ENCODE results near the gene CAPZA2. TPM values are rescaled to one million over a fixed set of nuclear protein-coding genes. Genes with fewer than 3 reads are reported as not detected.

The CAPZA2 gene
- total and polyA plus RNA-seq, 9 of the 15 experiments (the other 6 are each of a cell fraction or from before 2014, with no cell fraction given), result 67.0 to 524 (median 176) TPM

DNA sequence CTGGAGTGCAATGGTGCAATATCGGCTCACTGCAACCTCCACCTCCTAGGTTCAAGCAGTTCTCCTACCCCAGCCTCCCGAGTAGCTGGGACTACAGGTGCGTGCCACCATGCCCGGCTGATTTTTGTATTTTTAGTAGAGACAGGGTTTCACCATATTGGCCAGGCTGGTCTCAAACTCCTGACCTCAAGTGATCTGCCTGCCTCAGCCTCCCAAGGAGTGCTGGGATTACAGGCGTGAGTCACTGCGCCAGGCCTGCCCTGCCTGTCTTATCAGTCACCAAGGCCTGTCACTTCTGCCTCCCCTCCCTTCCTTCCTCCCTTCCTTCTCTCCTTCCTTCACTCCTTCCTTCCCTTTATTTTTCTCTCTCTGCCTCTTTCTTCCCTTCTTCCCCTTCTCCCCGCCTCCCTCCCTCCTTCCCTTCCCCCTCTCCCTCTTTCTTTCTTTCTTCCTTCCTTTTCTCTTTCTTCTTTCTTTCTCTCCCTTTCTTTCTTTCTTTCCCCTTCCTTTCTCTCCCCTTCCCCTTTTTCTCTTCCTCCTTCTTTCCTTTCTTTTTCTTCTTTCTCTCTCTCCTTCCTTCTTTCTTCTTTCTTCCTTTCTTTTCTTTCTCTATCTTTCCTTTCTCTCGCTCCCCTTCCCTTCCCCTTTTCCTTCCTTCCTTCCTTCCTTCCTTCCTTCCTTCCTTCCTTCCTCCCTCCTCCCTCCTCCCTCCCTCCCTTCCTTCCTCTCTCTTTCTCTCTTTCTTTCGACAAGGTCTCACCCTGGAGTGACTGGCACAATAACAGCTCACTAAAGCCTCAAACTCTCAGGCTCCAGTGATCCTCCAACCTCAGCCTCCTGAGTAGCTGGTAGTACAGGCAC is 87.8 kb downstream of the CAPZA2 start (continued):
- TF ChIP-seq SMAD4 (CRISPR knock-in tag; conservative IDR thresholded peaks at IDR 0.05) (peak; percentile 77), BRD4 (IDR thresholded peaks at IDR 0.05) (no peak), FOSL1 (tag; conservative IDR thresholded peaks at IDR 0.05) (peak; percentile 92), RFX5 (IDR thresholded peaks at IDR 0.05; ENCODE audit: low read depth, low read length) (no peak), SP2 (IDR thresholded peaks at IDR 0.05; ENCODE audit: extremely low read depth, low read depth, low read length, poor library complexity, severe bottlenecking) (no peak), ZNF778 (CRISPR knock-in tag; IDR thresholded peaks at IDR 0.05) (no peak), POLR3A (IDR thresholded peaks at IDR 0.05; ENCODE audit: borderline replicate concordance, extremely low read depth, insufficient read depth, insufficient read length) (no peak), NCOA6 (IDR thresholded peaks at IDR 0.05) (peak; percentile 73), ZNF408 (CRISPR knock-in tag; IDR thresholded peaks at IDR 0.05; ENCODE audit: low read depth) (no peak), ZNF3 (CRISPR knock-in tag; IDR thresholded peaks at IDR 0.05) (no peak), ZBTB7A (IDR thresholded peaks at IDR 0.05; ENCODE audit: borderline replicate concordance, control insufficient read depth, low read depth, low read length) (no peak), XRCC4 (IDR thresholded peaks at IDR 0.05; ENCODE audit: extremely low read depth, insufficient read depth, insufficient read length) (no peak), PRMT5 (CRISPR knock-in tag; IDR thresholded peaks at IDR 0.05) (no peak), TCF7L2 (IDR thresholded peaks at IDR 0.05; ENCODE audit: low read depth, low read length) (no peak), RFX1 (IDR thresholded peaks at IDR 0.05) (no peak), RHOXF2B (CRISPR knock-in tag; conservative IDR thresholded peaks at IDR 0.05) (no peak), STAT5B (CRISPR knock-in tag; IDR thresholded peaks at IDR 0.05) (no peak), RNF2 (IDR thresholded peaks at IDR 0.05) (peak; percentile 54; the same call in 1 of the 2 replicates), TAL1 (IDR thresholded peaks at IDR 0.05) (peak; percentile 94)
- TF ChIP-seq, protein P1, sequence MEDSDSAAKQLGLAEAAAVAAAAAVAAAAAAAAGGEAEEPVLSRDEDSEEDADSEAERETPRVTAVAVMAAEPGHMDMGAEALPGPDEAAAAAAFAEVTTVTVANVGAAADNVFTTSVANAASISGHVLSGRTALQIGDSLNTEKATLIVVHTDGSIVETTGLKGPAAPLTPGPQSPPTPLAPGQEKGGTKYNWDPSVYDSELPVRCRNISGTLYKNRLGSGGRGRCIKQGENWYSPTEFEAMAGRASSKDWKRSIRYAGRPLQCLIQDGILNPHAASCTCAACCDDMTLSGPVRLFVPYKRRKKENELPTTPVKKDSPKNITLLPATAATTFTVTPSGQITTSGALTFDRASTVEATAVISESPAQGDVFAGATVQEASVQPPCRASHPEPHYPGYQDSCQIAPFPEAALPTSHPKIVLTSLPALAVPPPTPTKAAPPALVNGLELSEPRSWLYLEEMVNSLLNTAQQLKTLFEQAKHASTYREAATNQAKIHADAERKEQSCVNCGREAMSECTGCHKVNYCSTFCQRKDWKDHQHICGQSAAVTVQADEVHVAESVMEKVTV (CRISPR knock-in tag; IDR thresholded peaks at IDR 0.05), result no peak
- TF ChIP-seq, protein P2, sequence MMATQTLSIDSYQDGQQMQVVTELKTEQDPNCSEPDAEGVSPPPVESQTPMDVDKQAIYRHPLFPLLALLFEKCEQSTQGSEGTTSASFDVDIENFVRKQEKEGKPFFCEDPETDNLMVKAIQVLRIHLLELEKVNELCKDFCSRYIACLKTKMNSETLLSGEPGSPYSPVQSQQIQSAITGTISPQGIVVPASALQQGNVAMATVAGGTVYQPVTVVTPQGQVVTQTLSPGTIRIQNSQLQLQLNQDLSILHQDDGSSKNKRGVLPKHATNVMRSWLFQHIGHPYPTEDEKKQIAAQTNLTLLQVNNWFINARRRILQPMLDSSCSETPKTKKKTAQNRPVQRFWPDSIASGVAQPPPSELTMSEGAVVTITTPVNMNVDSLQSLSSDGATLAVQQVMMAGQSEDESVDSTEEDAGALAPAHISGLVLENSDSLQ (IDR thresholded peaks at IDR 0.05), result peak; percentile 97
- TF ChIP-seq, protein P3, sequence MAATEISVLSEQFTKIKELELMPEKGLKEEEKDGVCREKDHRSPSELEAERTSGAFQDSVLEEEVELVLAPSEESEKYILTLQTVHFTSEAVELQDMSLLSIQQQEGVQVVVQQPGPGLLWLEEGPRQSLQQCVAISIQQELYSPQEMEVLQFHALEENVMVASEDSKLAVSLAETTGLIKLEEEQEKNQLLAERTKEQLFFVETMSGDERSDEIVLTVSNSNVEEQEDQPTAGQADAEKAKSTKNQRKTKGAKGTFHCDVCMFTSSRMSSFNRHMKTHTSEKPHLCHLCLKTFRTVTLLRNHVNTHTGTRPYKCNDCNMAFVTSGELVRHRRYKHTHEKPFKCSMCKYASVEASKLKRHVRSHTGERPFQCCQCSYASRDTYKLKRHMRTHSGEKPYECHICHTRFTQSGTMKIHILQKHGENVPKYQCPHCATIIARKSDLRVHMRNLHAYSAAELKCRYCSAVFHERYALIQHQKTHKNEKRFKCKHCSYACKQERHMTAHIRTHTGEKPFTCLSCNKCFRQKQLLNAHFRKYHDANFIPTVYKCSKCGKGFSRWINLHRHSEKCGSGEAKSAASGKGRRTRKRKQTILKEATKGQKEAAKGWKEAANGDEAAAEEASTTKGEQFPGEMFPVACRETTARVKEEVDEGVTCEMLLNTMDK (IDR thresholded peaks at IDR 0.05; ENCODE audit: borderline replicate concordance, insufficient read depth, low read depth, low read length, poor library complexity, severe bottlenecking), result no peak
- TF ChIP-seq, protein P4, sequence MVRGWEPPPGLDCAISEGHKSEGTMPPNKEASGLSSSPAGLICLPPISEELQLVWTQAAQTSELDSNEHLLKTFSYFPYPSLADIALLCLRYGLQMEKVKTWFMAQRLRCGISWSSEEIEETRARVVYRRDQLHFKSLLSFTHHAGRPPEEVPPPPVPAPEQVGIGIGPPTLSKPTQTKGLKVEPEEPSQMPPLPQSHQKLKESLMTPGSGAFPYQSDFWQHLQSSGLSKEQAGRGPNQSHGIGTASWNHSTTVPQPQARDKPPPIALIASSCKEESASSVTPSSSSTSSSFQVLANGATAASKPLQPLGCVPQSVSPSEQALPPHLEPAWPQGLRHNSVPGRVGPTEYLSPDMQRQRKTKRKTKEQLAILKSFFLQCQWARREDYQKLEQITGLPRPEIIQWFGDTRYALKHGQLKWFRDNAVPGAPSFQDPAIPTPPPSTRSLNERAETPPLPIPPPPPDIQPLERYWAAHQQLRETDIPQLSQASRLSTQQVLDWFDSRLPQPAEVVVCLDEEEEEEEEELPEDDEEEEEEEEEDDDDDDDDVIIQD (CRISPR knock-in tag; IDR thresholded peaks at IDR 0.05), result no peak

Measured in K562 (cell line).